Activated CD8-positive, alpha-beta memory T cell treated with anti-CD3 and anti-CD28 coated beads, Interleukin-2, amount 50 U/mL, for 24 hours (primary cell): ENCODE measurements around the gene USP31.
"Not testable (repeated sequence)": the region's sequence is repeated elsewhere in the genome, so short reads cannot be mapped to it uniquely, and the experiment has no call there.

Experiments
- DNase-seq: peaks from one replicate; pipeline ENCODE4 v3.0.0-alpha.2; 2020; ENCODE audit errors: extremely low read depth

The USP31 gene

GRCh38 chr16:23156110-23156509 lies 6.9 kb upstream of the USP31 start:
- no peak for DNase-seq

GRCh38 chr16:23155445-23156049 lies 6.3 kb upstream of the USP31 start:
- DNase-seq = no peak

DNA sequence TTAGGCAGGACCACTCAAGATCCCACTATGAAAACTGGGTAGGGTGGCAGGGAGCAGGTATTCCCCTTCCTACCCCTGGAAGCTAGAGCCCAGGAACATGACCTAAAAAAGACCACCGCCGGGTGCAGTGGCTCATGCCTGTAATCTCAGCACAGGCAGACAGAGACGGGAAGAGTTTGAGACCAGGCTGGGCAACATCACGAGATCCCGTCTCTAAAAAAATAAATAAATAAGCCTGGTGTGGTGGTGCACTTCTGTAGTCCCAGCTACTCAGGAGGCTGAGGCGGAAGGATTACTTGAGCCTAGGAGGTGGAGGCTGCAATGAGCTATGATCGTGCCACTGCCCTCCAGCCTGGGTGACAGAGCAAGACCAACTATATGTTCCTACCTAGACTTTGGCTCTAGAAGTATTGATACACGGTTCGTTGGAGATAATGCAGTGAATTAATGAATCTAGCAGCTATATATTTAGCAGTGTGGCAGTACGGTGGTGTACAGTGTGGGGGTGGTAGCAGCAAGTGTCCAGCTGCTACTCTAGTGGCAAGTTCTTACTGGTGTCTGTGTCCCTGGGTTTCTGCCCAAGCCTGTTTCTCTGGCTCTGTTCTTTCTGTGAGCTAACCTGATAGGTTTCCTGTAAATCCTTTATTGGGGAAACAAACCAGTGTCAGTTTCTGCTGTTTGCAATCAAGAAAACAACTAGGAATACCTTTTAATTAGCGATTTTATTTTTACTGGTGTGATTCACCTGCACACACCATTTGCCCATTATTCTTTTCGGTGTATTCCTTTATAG lies 3.3 kb upstream of the USP31 start:
- no peak for DNase-seq

- no peak for DNase-seq
These were observed 727 bp upstream of the USP31 start for GRCh38 chr16:23149993-23150364.

DNA sequence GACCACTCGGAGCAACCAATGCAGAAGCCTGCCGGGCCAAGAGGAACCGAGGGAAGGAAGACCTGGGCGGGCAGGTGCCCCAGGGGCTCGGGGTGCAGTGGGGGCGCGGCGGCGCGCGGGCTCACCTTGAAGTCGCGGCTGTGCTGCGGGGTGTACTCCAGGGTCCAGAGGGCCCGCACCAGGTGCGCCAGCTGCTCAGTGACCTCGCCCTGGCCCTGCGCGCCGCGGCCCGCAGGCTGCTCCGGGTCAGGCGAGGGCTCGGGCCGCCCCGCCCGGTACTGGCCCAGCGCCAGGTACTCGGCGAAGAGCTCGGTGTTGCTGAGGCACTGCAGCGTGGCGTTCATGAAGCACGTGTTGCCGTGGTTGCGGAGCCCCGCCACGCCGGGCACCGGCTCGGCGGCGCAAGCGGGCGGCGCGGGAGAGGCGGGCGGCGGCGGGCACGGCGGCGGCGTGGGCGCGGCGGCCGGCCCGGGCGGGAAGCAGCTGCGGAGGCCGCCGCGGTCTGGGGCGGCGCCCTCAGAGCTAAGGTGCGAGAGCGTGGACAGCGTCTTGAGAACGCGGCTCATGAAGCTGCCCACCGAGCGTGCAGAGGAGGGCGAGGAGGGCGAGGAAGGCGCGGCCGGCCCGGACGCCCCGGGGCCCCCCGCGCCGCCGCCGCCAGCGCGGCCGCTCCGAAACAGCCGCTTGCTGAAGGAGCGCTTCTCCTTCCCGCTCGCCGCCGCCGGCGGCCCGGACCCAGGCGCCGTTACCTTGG lies 562 bp downstream of the USP31 start:
- DNase-seq = no peak

DNA sequence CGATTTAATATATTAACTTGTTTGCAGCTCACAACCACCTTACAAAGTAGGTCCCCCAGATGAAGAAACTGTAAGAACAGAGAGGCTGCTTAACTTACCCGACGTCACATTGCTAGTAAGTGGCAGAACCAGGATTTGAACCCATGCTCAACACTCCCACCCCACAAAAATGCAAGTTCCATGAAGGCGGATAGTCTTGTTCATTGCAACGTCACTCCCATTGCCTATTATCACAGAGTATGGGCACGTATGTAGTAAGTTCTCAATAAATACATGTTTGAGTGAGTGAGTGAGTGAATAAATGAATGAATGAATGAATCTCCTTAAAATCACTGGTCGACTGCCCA lies 1.1 kb downstream of the USP31 start:
- no peak for DNase-seq

GRCh38 chr16:23147666-23148065 lies 1.6 kb downstream of the USP31 start:
- DNase-seq = no peak

DNA sequence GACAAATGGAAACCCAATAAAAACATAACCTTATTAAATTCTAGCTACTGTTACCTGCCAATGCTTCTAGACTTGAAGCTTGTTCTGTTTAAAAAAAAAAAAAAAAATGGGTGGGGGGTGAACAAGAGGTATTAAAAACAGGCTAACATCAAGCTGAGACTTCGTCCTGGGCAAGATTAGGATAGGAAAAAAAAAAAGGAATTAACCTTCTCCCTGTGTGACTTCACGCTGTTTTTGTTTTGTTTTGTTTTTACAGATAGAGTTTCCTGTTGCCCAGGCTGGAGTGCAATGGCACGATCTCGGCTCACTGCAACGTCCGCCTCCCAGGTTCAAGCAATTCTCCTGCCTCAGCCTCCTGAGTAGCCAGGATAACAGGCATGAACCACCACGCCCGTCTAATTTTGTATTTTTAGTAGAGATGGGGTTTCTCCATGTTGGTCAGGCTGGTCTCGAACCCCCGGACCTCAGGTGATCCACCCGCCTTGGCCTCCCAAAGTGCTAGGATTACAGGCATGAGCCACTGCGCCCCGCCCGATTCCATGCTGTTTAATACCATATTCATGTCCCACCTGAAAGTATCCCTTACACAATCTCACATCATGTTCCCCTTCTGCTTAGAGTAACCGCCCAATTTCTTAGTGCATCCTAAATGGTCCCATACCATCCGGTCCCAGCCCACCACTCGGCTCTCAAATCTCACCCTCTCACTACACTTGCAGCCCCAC lies 2.2 kb downstream of the USP31 start:
- no peak for DNase-seq

GRCh38 chr16:23145608-23146007 lies 3.6 kb downstream of the USP31 start:
- no peak for DNase-seq

GRCh38 chr16:23145186-23145585 lies 4.1 kb downstream of the USP31 start:
- DNase-seq = no peak

- not testable (repeated sequence) for DNase-seq
These were observed 4.9 kb downstream of the USP31 start for GRCh38 chr16:23144393-23144792.

- DNase-seq = no peak
These were observed 5.9 kb downstream of the USP31 start for GRCh38 chr16:23143391-23143790.

- no peak for DNase-seq
These were observed 7.1 kb downstream of the USP31 start for GRCh38 chr16:23141959-23142740.

DNA sequence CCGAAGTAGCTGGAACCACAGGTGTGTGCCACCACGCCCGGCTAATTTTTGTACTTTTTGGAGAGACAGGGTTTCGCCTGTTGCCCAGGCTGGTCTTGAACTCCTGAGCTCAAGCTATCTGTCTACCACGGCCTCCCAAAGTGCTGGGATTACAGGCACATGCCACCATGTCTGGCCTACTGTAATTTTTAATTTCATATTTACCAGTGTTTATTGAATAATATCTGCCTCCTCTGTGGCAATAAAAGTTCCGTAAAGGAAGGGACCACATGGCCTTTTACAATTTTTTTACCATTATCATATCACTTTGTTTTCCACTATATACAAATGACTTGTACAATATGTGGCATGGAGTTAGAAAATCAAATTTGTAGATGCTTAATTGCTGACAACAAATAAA lies 7.8 kb downstream of the USP31 start:
- no peak for DNase-seq

DNA sequence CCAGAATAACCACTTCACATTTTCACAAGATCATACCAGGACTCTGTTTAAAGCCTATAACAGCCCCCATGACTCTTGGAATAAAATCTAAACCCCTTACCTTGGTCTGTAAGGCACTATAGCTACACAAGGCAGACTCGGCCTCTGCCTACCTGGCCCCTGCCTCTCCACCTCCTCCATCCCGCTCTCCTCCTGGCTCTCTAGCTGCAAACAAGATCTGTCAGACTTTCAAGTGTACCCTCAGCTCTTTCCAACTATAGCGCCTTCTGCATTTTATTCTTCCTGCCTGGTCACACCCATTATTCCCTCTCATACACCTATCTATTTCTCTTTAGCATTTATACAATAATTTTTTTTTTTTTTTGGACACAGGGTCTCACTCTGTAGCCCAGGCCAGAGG lies 8.2 kb downstream of the USP31 start:
- no peak for DNase-seq

DNA sequence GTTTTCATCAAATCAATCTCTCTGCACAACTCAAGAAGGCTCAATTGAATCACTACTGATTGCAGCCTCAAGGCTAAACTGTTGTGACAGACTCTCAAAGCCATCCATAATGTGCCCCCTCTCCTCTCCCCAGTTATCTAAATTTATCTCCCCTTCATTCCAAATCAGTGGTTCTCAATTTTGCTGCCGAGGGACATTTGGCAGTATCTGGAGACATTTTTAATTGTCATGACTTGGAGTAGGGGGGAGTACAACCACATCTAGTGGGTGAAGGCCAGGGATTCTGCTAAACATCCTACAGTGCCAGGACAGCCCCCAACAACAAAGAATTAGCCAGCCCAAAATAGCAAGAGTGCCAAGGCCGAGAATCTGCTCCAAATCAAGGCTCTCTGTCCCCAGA lies 9.1 kb downstream of the USP31 start:
- no peak for DNase-seq

DNA sequence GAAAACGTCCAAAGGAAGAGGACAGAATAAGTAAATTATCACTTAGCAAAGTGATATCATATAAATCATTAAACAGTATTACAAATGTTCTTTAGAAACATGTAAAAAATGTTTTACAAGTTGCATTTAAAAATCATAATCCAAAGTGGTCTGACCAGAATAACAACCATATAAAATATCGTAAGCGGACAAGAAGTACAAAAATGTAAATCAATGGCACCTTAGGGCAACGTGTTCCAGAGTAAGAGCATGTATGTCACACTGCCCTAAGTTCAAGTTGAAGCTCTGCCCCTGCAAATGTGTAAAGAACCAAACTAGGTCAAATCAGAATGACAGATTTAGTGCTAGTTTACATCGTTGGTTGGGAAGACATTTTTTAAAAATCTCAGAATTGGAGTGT lies 11.4 kb downstream of the USP31 start:
- no peak for DNase-seq

- DNase-seq = no peak
These were observed 12.0 kb downstream of the USP31 start for GRCh38 chr16:23137256-23137655.

DNA sequence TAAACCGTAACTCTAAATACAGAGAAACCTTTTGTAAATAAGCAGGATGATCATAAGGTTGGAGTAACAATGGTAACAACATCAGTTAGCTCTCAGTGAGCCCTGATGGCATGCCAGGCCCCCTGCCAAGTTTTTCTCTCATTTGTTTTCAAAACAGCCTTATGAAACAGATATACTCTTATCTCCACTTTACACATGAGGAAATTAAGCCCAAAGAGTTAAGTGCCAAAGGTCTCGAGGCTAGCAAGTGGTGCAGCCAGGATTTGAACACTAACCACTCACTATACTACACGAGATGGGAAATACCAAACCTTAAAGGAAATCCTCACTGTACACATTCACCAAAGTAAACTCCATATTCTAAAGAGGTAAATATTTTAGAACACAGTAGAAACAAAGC lies 15.0 kb downstream of the USP31 start:
- no peak for DNase-seq

GRCh38 chr16:23132775-23133463 lies 16.3 kb downstream of the USP31 start:
- DNase-seq = no peak
